GM18507 (cell line): ENCODE data around the gene RASGRP4.
"Not testable (repeated sequence)": the region's sequence is repeated elsewhere in the genome, so short reads cannot be mapped to it uniquely, and the experiment has no call there.

Experiments used
- DNase-seq: peaks from one replicate; pipeline ENCODE4 v3.0.0; 2011; ENCODE audit warnings: low read depth; ENCODE audit not compliant: insufficient read length; ENCODE audit errors: extremely low spot score
- FAIRE-seq: peaks from 2 replicates; lab custom pipeline; 2011; peaks lifted over from hg19 to GRCh38; lab: Jason Lieb, UNC

Gene RASGRP4

GRCh38 chr19:38377052-38377451 is 49.0 kb downstream of the RASGRP4 start:
- DNase-seq (no peak), FAIRE-seq (no peak)

DNA sequence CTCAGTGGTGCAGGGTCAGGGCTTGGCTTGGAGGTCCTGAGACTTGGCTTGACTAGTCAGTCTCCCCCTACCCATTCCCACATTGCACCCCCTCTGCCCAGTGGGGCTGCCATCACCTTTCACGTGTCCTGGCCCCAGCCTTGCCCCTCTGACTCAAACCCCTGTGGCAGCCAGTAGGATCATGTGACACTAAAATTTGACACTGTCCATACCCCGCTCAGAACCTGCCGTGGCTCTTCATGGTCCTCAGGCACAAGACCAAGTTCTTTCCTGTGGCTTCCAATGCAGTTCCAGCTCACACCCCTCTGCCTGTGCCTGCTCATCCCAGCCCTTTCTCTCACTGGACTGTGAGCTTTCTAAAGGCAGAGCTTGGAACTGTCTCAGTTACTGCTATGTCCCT is 49.4 kb downstream of the RASGRP4 start:
- DNase-seq (no peak), FAIRE-seq (no peak)

GRCh38 chr19:38375748-38376147 is 50.3 kb downstream of the RASGRP4 start:
- FAIRE-seq = no peak
- no peak for DNase-seq

DNA sequence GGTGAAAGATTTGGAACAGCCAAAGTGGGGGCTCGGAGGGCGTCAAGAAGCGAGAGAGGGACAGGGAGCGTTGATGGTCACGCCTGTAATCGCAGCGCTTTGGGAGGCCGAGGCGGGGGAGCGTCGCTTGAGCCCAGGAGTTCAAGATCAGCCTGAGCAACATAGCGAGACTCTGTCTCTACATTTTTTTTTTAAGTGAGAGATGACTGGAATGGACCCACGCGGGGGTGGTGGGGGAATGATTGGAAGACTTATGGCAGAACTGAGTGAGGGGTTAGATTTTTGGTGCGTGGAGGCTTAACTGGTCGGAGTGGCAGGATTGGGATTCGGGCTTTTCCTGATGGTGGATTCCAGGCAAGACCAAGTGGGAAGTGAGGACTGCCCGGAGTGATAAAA is 50.9 kb downstream of the RASGRP4 start:
- FAIRE-seq = no peak
- no peak for DNase-seq

GRCh38 chr19:38374332-38375097 is 51.5 kb downstream of the RASGRP4 start, which contains the start of gene PSMD8:
PSMD8 (plus strand) TSS chr19:38374571; CDS start chr19:38374602, 31 bp downstream.
- DNase-seq = peak; percentile 97

DNA sequence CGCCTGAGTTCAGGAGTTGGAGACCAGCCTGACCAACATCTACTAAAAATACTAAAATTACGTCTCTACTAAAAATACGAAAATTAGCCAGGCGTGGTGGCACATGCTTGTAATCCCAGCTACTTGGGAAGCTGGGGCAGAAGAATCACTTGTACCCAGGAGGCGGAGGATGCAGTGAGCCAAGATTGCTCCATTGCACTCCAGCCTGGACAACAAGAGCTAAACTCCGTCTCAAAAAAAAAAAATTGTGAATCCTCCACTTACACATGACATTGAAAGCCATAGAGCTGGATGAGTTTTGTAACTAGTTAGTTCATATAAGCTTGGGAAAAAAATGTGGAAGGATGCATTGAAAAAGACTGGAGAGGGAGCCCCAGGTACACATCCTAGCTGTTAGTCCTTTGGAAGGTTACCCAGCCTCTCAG is 52.1 kb downstream of the RASGRP4 start:
- FAIRE-seq = no peak
- DNase-seq = no peak

More at GRCh38 chr19:38374332-38375097, 51.5 kb downstream of the RASGRP4 start, which contains the start of gene PSMD8:
- FAIRE-seq = peak; percentile 99

- FAIRE-seq (no peak), DNase-seq (no peak)
Measured at GRCh38 chr19:38371081-38371480, 54.9 kb downstream of the RASGRP4 start.

DNA sequence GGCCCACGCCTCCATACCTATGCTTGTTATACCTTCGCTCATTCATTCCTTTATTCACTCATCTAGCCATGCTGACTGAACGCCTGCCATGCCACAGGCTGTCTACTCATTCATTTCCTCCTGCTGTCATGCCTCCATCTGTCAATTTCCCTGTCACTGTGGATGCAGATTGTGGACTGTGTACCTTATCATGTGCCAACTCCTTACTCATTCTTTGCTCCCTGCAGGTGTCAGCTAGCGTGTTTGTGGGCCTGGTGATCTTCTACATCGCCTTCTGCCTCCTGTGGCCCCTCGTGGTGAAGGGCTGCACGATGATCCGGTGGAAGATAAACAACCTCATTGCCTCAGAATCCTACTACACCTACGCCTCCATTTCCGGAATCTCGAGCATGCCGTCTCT is 55.7 kb downstream of the RASGRP4 start:
- FAIRE-seq = no peak
- no peak for DNase-seq

GRCh38 chr19:38369584-38369983 is 56.4 kb downstream of the RASGRP4 start:
- FAIRE-seq (no peak), DNase-seq (no peak)

- DNase-seq (no peak), FAIRE-seq (no peak)
Measured at GRCh38 chr19:38367041-38367440, 59.0 kb downstream of the RASGRP4 start.

- FAIRE-seq, DNase-seq: not testable (repeated sequence)
Measured at GRCh38 chr19:38362946-38363688, 62.9 kb downstream of the RASGRP4 start.

- FAIRE-seq = peak; percentile 9
- DNase-seq = no peak
Measured at GRCh38 chr19:38362076-38362945, 63.7 kb downstream of the RASGRP4 start.

GRCh38 chr19:38361633-38362075 is 64.4 kb downstream of the RASGRP4 start:
- FAIRE-seq = no peak

GRCh38 chr19:38360839-38361631 is 65.0 kb downstream of the RASGRP4 start:
- no peak for DNase-seq
- no peak for FAIRE-seq

More at GRCh38 chr19:38361633-38362075, 64.4 kb downstream of the RASGRP4 start:
- no peak for DNase-seq

- DNase-seq (no peak), FAIRE-seq (no peak)
Measured at GRCh38 chr19:38360351-38360750, 65.7 kb downstream of the RASGRP4 start.

- no peak for DNase-seq
- FAIRE-seq = no peak
Measured at GRCh38 chr19:38359242-38360021, 66.6 kb downstream of the RASGRP4 start.
